Inflammatory macrophage treated with lipopolysaccharide for 4 hours (primary cell): Measurements from ENCODE around the gene MSX1.

Source experiments
- DNase-seq: peaks from one replicate; pipeline ENCODE4 v3.0.0-alpha.2; 2020

MSX1 gene

DNA sequence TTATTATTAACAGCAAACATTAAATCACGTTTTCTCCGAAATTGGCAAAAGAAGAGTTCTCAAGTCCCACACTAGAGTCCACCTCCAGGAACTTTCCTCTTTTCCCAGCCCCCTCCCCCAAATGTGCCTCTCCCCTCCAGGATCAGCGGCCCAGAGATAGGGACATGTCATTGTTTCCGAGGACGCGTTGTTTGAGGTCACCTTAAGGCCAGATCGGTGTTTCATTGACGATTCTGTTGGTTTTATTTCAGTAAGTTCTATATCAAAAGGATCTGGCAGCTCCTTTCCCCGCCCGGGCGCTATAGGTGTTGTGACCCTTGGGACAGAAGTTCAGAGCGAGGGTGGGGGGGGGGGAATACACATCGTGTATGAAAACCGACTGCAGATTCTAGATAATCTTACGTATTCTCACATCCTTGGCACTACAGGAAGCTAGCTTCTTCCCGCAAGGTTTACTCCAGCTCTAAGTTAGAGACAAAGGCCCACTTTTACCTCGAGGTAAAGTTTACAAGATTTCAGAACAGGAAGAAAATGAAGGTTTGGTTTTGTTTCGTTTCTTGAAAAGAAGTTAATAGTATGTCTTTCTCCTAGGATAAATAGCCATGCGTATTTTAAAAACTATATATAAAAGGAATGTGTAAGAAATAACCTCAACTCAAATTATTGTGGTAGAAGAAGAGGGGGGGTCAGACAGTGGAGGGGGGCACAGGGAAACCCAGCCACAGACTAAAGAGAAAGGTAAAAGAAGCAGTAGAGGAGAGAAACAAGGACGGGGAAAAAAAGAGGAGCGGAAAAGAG lies 739 bp upstream of the MSX1 start:
- no peak for DNase-seq

DNA sequence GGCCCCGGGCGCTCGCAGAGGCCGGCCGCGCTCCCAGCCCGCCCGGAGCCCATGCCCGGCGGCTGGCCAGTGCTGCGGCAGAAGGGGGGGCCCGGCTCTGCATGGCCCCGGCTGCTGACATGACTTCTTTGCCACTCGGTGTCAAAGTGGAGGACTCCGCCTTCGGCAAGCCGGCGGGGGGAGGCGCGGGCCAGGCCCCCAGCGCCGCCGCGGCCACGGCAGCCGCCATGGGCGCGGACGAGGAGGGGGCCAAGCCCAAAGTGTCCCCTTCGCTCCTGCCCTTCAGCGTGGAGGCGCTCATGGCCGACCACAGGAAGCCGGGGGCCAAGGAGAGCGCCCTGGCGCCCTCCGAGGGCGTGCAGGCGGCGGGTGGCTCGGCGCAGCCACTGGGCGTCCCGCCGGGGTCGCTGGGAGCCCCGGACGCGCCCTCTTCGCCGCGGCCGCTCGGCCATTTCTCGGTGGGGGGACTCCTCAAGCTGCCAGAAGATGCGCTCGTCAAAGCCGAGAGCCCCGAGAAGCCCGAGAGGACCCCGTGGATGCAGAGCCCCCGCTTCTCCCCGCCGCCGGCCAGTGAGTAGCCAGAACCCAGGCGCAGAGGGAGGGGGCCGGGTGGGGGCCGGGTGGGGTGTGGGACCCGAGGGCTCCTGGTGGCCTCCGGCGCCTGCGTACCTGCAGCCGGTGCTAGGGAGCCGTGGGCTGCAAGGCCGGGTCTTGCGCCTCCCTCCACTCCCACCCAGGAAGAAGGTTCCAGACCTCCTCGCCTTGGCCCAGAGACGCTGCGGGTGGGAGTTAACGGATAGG lies 534 bp downstream of the MSX1 start:
- no peak for DNase-seq

DNA sequence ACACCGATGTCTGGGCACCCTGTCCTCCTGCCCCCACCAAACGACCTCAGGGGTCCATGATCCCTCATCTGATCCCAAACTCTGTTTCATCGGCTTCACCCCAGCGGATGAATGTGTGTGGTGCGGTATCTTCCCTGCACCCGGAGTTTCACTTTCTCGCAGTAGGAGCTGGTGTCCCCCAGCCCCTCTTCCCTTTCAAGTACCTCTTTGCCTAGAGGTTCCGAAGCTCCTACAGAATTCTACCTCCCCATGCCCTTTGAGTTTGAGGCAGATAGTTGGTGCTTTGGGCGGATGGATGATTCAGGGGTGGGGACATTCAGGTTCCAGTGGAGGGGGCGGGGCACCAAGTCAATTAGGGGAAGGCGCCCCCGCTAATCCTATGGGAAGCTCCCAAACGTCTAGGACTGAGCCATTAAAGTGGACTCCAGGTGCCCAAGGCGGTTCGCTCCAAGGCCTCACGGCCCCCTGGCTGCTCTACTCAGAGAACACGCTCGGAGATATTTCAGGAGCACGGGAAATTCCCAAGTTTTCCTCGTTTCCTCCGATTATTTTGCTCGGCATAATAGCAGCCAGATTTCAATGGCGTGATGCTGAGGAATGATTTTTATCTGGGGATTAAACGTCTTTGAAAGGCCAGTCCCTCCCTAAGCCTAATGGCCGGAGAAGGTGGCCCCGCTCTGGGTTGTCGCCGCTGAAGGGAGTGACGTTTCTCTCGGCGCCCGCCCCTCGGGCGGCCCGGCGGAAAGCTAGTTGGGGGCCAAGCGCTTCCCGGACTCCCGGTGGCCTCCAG lies 1.3 kb downstream of the MSX1 start:
- no peak for DNase-seq

DNA sequence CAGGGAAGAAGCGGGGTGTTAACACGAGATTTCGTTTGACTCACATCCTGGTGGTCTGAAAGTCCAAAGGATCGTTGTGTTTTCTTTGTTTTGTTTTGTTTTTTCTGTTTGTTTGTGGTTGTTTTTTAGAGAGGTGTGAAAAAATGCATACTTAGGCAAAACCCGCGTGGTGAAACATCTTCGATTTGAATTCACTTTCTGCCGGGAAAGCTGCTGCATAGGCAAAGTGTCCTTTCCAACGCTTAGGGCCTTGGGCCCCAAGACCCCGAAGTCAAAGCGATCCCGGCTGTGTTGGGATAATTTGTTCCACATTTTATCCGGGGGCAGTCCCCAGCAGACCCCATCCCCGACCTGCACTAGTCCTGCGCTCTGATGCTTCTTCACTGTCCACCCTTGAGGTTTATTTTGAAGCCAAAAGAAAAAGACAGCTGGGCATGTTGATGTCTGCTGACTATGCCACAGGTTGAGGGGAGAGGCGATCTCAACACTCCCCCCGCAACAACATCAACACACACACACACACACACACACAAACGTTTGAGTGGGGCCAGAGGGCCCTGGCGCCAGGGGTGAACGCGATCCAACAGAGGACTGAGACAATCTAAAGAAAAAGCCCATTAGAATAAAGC lies 2.0 kb downstream of the MSX1 start:
- DNase-seq = no peak

DNA sequence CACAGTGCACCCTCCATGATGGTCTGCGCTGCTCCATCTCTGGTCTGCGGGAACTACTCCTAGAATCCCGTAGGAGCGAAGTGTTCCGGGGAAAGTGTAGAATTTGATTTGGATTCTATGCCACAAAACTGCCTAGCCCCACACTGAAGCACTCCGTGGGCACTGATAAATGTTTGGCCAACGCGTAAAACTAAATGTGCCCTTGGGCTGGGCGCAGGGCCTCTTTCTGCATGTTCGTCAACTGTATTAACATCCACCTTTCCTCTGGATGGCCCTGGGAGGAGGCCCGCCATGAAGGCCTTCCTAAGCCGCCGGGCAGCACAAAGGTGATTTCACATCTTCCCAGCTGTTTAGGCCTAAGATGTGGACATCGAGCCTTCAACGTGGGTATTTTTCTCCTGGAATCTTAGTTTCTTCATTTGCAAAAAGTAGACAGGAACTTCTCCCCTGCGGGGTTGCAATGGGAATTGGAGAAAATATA lies 2.6 kb downstream of the MSX1 start:
- no peak for DNase-seq

DNA sequence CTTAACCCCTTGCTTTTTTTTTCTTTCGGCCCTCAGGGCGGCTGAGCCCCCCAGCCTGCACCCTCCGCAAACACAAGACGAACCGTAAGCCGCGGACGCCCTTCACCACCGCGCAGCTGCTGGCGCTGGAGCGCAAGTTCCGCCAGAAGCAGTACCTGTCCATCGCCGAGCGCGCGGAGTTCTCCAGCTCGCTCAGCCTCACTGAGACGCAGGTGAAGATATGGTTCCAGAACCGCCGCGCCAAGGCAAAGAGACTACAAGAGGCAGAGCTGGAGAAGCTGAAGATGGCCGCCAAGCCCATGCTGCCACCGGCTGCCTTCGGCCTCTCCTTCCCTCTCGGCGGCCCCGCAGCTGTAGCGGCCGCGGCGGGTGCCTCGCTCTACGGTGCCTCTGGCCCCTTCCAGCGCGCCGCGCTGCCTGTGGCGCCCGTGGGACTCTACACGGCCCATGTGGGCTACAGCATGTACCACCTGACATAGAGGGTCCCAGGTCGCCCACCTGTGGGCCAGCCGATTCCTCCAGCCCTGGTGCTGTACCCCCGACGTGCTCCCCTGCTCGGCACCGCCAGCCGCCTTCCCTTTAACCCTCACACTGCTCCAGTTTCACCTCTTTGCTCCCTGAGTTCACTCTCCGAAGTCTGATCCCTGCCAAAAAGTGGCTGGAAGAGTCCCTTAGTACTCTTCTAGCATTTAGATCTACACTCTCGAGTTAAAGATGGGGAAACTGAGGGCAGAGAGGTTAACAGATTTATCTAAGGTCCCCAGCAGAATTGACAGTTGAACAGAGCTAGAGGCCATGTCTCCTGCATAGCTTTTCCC lies 3.4 kb downstream of the MSX1 start:
- DNase-seq = no peak

DNA sequence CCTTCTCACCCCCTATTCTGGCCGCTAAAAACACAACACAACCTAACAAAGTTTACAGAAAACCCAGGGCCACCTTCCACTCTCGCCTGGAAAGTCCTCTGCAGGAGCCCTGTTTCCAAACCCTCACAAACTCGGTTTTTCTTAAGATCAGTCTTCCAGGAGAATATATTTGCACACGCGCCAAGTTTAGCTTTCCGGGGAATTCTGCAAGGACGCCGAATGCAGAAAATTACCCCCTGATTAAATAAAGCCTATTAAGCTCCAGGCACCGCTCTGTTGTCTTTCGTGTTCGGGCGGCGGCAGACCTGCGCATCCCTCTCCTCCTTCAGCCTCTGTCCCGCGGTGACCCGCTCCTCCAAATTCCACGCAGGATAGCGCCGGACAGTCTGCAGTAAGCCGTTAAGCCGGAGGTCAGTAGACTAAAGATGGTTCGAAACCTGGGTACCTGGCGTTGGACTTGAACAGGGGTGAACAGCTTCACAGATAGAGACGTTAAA lies 5.0 kb downstream of the MSX1 start:
- DNase-seq = no peak

DNA sequence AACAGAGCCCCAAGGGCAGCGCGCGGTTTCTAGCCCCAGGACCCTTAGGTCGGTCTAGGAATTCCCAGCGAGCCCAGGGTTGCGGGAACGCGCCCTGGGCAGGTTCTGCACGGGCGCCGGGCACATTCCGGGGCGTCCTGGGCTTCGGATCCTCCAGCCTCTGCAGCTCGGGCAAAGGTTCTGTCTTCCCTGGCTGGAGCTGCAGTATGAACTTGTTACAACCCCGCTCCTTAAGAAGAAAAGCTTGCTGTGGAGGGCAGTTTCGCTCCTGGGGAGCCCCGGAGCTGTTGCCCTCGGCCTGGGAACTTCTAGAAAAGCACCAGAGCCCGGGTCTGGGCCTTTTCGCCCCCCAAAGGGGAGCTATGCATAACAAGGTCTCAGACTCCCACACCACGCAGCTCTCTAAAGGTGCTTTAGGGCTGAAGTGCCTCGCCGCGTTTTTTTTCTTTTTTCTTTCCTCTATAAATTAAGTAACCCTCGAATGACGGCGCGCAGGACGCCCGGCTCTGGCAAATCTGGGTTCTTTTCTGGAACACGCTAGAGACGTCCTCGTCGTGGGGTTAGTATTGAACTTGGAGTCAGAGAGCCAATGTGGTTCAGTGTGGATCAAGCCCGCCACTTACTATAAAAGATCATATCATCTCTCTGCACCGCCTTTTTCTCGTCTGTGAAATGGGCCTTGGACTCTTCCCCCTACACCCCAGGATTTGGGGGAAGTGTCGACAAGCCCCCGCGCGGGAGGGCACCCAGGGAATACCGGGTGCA lies 5.7 kb downstream of the MSX1 start:
- no peak for DNase-seq

DNA sequence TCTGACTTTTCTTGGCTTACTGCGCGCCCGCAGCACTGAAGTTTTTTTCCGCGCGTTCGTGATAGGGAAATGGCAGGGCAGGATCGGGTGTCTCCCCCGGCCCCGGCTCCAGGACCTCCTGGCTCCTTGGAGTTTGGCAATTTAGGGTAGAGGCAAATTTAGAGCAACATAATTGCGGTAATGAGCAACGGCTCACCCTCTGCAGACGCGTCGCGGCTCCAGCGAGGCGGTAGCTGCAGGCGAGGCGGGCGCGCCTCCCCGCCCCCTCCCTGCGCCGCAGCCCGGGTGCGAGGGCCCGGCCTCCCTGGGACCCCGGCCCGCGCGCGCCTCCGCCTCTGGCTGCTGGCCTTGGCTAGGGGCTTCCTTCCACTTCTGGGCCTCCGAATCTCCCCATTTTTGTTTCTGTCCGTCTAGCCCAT lies 6.2 kb downstream of the MSX1 start:
- no peak for DNase-seq

DNA sequence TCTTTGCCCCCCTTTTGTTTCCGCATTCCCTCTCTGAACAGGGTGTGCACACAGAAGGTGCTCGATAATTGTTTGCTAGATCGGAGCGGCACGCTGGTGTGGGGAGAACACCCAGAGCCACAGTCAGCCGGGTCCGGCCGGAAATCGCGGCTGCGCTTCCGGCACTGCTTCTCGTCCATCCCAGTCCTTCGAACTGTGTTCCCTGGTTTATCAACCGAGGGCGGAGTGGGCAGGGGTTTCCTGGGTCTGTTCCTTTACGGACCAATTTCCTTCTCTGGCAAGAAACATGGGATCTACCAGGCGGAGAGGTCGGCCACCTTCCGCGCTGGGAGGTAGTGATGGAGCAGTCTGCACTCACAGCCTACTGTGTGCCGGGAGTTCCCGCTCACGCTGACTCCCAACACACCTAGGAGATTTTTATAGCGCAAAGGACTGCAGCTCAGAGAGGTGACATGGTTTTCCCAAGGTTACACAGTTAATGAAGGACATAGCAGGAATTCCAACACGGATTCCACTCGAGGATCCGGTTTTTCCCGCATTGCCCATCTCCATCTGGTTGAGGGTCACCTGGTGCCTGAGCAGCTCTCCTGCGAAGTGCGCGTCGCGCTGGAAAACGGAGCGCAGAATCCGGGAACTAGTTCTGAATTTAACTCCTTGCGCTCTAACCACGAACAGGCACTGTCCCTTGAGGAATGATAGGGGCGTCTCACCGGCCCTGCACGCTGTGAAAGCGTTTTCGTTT lies 6.8 kb downstream of the MSX1 start:
- DNase-seq = no peak

DNA sequence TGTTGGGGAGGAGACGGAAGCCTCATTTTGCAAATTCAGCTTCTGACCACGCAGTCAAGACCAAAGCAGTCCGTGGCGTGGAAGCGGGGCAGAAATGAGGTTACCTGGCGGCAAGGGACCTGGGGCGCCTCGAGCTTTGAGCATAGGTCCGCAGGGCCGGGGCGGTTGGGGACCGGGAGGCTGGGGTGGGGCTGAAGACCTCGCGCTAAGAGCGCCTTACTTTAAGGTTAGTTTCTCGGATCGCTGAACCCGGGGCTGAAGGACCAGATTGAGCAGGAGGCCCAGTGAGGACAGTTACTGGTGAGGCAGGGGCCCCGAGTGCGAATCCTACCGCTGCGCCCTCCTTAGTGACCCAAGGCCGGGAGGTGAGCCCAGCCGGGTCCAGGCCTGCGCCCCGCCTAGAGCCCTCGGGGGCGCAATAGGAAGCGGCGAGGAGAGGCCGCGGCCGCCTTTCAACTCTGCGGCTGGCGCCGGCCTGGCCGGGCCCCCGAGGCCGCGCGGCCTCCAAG lies 7.5 kb downstream of the MSX1 start:
- DNase-seq = no peak

DNA sequence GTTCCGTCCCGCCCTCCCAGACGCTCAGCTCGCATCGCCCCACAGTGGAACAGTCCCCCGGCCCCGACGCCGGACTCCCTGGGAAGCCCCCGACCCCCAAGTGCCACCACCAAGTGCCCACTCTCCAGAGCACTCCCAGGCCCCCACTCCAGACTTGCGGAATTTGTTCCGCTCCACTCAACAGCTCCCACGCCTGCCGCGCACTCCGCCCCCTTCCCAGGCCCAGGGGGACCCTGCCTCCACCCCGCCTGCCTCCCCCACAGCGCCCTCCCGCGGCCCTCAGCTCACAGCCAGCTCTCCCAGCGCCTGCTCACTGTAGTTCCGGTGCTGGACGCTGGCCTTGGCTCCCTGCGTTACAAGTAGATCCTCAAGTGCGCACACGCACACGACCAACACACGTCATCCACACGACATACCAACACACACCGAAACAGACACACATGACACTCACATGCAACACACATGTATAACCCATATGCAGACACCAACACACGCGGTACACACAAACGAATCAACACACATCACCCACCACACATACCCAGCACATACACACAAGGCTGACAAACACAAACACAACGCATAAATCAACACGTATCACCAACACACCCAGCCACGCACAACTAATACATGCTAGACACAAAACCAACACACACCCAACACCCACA lies 8.0 kb downstream of the MSX1 start:
- no peak for DNase-seq

DNA sequence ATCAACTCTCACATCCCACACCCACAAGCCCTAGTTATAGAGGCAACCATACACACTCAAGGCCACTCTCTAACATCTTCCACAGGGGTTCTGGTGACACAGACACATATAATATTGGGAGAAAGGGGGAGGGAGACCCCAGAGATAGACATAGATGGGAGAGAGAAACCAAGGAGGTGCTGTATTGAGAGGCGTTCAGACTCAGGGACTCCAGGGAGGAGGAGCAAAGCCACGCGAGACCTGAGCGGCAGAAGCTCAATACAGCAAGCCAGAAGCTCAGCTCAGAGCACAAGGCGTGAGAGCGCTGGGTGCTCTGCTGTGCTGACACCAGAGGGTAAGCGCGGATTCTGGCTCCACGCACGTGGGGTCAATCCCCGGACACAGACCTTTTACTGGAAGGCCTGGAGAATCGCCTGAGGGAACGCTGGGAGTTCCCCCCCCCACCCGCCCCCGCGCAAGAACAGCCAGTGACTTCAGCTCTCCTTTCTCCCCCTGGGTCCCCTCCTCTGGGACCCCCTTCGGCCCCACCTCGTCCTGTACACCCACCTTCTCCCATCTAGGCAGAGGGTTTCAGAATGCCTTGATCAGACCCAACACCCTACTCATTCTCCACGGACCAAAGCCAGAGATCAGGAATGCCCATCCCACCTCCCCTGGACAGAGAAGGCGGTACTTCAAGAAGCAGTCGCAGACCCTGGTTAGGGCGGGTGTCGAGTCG lies 8.7 kb downstream of the MSX1 start:
- no peak for DNase-seq

DNA sequence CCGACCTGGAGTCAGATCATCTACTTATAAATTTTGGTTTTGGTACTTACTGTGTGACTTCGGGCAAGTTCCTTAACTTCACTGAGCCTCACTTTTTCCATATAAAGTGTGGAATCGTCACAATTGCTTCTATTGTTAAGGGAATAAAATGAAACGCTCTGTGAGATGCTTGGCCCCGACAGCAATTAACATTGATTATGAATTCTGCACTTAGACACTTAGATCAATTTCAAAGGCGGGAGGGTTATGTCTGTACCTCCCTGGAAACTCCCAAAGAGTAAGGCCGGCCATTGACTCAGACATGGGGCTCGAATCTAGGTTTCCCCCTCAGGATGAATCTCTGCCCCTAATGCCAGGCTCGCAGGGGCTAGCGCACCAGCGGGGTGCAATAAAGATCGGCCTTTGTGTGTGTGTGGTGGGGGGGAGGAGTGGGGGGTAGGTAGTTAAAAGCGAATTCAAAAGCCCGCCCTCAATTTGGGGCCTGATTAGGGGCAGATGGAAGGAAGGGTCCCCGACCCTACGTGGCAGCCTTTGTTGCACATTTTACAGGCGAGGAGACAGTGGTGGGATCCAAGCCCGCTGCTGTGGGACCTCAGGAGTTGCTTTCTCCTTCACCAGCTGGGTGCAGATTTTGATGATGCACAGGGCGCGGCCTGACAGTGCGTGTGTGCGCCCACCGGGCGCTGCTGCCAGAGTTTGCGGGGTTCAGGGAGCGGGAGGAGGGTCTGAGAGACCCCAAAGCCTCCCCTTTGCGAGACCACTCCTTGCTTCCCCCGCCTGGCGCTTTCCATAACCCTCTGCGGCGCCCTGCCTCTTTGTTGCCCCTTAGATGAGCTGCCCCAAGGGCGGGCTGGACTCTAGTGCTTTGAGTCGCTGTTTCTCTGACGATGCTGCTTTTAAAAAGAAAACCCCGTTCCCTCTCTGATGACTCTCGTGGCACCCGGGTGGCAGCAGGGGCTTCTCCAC lies 9.6 kb downstream of the MSX1 start:
- DNase-seq = no peak

DNA sequence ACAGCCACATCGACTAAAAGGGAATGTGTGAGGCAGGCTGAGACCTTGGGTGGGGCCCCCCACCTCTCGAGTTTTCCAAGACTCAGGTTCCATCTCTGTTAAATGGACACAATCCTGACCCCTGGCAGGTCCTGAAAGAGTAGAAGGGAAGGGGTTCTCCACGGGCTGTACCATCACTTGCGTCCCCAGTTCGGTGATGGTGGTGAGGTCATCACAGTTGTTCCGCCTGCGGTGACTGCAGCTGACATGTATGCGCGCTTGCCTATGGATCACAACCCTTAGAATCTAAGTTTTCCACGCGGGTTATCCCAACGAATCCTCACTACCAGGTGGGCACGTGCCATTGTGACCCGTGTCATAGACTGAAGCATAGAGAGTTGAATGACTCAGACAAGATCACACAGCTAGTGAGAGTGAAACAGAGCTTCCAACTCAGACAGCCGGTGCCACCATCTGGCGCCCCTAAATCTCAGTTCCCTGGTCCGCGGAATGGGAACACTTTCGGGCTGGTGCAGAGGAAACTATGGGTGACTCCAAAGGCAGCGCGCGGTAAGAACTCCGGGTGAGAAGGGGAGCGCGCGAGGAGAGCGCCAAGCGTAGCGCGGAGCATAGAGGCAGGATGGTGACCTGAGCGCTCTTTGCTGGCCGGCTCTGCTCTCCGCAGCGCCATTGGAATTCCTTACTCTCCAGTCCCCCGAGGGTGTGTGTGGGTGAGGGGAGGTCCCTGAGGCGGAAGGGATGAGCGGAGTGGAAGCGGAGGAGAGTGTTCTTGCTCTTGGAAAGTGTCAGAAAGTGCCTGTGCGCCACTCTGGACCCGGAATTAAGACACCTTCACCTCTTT lies 10.5 kb downstream of the MSX1 start:
- DNase-seq = no peak

DNA sequence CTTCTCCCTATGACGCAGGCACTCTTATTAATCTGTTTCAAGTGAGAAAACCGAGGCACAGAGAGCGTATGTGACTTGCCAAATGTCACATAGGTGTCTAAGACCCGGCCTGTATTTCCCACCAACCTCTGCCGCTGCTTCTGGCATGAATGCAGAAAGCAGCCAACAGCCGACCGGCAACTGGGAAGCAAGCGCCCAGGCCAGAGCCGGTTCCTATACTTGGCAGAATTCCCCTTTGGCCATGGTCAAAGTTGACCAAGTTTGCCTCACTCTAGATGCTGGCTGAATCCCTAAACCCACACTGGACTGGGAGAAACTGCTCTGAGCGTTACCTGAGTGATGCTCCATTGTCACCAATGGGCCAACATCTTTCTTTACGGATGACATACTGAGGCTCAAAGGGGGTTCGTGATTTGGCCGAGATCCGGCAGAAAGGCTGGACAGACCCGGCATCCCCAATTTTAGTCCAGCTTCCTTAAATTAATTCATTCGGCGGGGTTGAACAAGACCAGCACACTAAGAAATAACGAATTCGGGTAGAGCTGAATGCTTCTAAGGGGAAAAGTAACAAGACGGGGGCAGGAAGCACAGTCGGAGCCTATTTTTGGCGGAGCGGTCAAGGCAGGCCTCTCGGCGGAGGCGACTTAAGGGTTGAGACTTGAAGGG lies 11.2 kb downstream of the MSX1 start:
- DNase-seq = no peak
